BE2C (cell line): ENCODE data around the gene TNNT1.

Source experiments
- DNase-seq: peaks from one replicate; pipeline ENCODE4 v3.0.0-alpha.2; 2020
- H3K27me3 ChIP-seq: fragments of 250-450 bp; sonication (Bioruptor Pico); 2 replicates; pipeline ENCODE4 v1.5.1; 2020; ENCODE audit warnings: mild to moderate bottlenecking
- H3K36me3 ChIP-seq: fragments of 250-450 bp; sonication (Bioruptor Pico); 2 replicates; pipeline ENCODE4 v1.5.1; 2020; ENCODE audit warnings: mild to moderate bottlenecking
- H3K4me1 ChIP-seq: fragments of 250-450 bp; sonication (Bioruptor Pico); 2 replicates; pipeline ENCODE4 v1.5.1; 2020
- H3K4me3 ChIP-seq: 2 replicates; pipeline ENCODE4 v1.5.1; 2011; ENCODE audit warnings: low read depth, low read length
- H3K9me3 ChIP-seq: fragments of 250-450 bp; sonication (Bioruptor Pico); 2 replicates; pipeline ENCODE4 v1.5.1; 2020
- TF ChIP-seq, protein P1 (sequence below): IDR thresholded peaks from 2 replicates; pipeline ENCODE4 v1.5.1; 2012; ENCODE audit warnings: mild to moderate bottlenecking, low read depth, low read length

TNNT1 gene

GRCh38 chr19:55115446-55116065 lies 33.5 kb downstream of the TNNT1 start:
- peaks cover 5% of the 10 kb centered on the region for H3K27me3 ChIP-seq
- 0 out of 2 replicates have a peak, but pooled peaks cover 2% of the 10 kb centered on the region for H3K36me3 ChIP-seq
- DNase-seq: no peak
- peak overlapping the region; percentile 94 for H3K4me3 ChIP-seq
- TF ChIP-seq, protein P1, sequence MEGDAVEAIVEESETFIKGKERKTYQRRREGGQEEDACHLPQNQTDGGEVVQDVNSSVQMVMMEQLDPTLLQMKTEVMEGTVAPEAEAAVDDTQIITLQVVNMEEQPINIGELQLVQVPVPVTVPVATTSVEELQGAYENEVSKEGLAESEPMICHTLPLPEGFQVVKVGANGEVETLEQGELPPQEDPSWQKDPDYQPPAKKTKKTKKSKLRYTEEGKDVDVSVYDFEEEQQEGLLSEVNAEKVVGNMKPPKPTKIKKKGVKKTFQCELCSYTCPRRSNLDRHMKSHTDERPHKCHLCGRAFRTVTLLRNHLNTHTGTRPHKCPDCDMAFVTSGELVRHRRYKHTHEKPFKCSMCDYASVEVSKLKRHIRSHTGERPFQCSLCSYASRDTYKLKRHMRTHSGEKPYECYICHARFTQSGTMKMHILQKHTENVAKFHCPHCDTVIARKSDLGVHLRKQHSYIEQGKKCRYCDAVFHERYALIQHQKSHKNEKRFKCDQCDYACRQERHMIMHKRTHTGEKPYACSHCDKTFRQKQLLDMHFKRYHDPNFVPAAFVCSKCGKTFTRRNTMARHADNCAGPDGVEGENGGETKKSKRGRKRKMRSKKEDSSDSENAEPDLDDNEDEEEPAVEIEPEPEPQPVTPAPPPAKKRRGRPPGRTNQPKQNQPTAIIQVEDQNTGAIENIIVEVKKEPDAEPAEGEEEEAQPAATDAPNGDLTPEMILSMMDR: no peak
- no peaks in the 10 kb centered on the region for H3K4me1 ChIP-seq
- H3K9me3 ChIP-seq: no peaks in the 10 kb centered on the region

DNA sequence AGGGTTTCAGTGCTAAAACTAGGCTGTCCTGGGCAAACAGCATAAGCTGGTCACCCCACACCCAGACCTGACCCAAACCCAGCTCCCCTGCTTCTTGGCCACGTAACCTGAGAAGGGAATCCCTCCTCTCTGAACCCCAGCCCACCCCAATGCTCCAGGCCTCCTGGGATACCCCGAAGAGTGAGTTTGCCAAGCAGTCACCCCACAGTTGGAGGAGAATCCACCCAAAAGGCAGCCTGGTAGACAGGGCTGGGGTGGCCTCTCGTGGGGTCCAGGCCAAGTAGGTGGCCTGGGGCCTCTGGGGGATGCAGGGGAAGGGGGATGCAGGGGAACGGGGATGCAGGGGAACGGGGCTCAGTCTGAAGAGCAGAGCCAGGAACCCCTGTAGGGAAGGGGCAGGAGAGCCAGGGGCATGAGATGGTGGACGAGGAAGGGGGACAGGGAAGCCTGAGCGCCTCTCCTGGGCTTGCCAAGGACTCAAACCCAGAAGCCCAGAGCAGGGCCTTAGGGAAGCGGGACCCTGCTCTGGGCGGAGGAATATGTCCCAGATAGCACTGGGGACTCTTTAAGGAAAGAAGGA lies 34.4 kb downstream of the TNNT1 start:
- Histone ChIP-seq H3K36me3 (0 out of 2 replicates have a peak, but pooled peaks cover 2% of the 10 kb centered on the region), H3K4me3 (no peak overlapping the region), H3K27me3 (peaks cover under 1% of the 10 kb centered on the region), H3K4me1 (no peaks in the 10 kb centered on the region), H3K9me3 (no peaks in the 10 kb centered on the region)
- no peak for DNase-seq
- TF ChIP-seq, protein P1: no peak

- DNase-seq: no peak
- no peaks in the 10 kb centered on the region for H3K27me3 ChIP-seq
- no peak overlapping the region for H3K4me3 ChIP-seq
- peaks cover 9% of the 10 kb centered on the region for H3K36me3 ChIP-seq
- H3K4me1 ChIP-seq: no peaks in the 10 kb centered on the region
- H3K9me3 ChIP-seq: no peaks in the 10 kb centered on the region
- TF ChIP-seq, protein P1: no peak
Measured at GRCh38 chr19:55113570-55114039, 35.4 kb downstream of the TNNT1 start.

- H3K36me3 ChIP-seq: peaks cover 9% of the 10 kb centered on the region
- H3K4me3 ChIP-seq: no peak overlapping the region
- H3K27me3 ChIP-seq: no peaks in the 10 kb centered on the region
- no peaks in the 10 kb centered on the region for H3K9me3 ChIP-seq
- no peak for DNase-seq
- no peaks in the 10 kb centered on the region for H3K4me1 ChIP-seq
- TF ChIP-seq, protein P1: no peak
Measured at GRCh38 chr19:55112777-55113569, 36.0 kb downstream of the TNNT1 start.

- TF ChIP-seq, protein P1: no peak
- Histone ChIP-seq H3K36me3 (peaks cover 9% of the 10 kb centered on the region), H3K9me3 (no peaks in the 10 kb centered on the region), H3K4me3 (no peak overlapping the region), H3K27me3 (no peaks in the 10 kb centered on the region), H3K4me1 (no peaks in the 10 kb centered on the region)
- DNase-seq: no peak
Measured at GRCh38 chr19:55112246-55112776, 36.7 kb downstream of the TNNT1 start.
